Colonic mucosa (tissue), 4 donors: ENCODE data around the gene NR3C2. TPM values are rescaled to one million over a fixed set of nuclear protein-coding genes. Genes with fewer than 3 reads are reported as not detected.

Source experiments
- DNase-seq: peaks from one replicate; pipeline ENCODE4 v3.0.0-alpha.2; 2020
- H3K27ac ChIP-seq: fragments of 200-600 bp; one replicate; pipeline ENCODE4 v1.8.0; 2021
- H3K27me3 ChIP-seq: fragments of 200-600 bp; one replicate; pipeline ENCODE4 v1.8.0; 2021
- H3K36me3 ChIP-seq: fragments of 200-600 bp; one replicate; pipeline ENCODE4 v1.8.0; 2021
- H3K4me1 ChIP-seq: fragments of 200-600 bp; one replicate; pipeline ENCODE4 v1.8.0; 2021; ENCODE audit warnings: mild to moderate bottlenecking
- H3K4me3 ChIP-seq: fragments of 200-600 bp; one replicate; pipeline ENCODE4 v1.8.0; 2021
- H3K9ac ChIP-seq, 2 donors: one replicate each; pipeline ENCODE4 v1.7.0; 2013; ENCODE audit warnings: control low read depth in 2 of 2, low read depth in 2 of 2, low read length in 2 of 2
- H3K9me3 ChIP-seq: fragments of 200-600 bp; one replicate; pipeline ENCODE4 v1.8.0; 2021
- CTCF ChIP-seq: fragments of 200-600 bp; IDR thresholded peaks from one replicate; pipeline ENCODE4 v1.8.0; 2022; ENCODE audit warnings: antibody characterized with exemption, mild to moderate bottlenecking
- intact Hi-C: fragments of 100-400 bp; cut with DNase I; formaldehyde crosslinking; loops from one replicate; pipeline ENCODE4 v1.14.1; 2022
- total RNA-seq, 2 donors: library from RNA; stranded (reverse); fragmentation: NEBNext Ultra II Directional in 1 of 2; extraction: Animal tissue kit (Norgen Biotek cat#: 25700) in 1 of 2; gene quantifications; one replicate each; pipeline ENCODE4 v1.2.1, GENCODE V29; 2021
- donor health status: healthy.
- donor health status: DM: no; HTN: no; CAD: no.
- donor health status: DM: no; HTN: no; CAD: no.

NR3C2 gene
- total RNA-seq, 2 donors from 2014 or later, result 74.8 to 96.0 TPM

- DNase-seq, result no peak
Measured at GRCh38 chr4:148405161-148405893, 36.9 kb downstream of the NR3C2 start.

GRCh38 chr4:148398988-148399387, 43.2 kb downstream of the NR3C2 start:
- H3K9me3 ChIP-seq, result no peaks in the 10 kb centered on the region
- H3K9ac ChIP-seq, result no peak overlapping the region
- intact Hi-C loops, result no loop called here
- no peak overlapping the region for H3K4me3 ChIP-seq
- H3K27ac ChIP-seq, result no peak overlapping the region
- H3K4me1 ChIP-seq, result no peaks in the 10 kb centered on the region
- no peak for DNase-seq
- TF ChIP-seq CTCF, result no peak
- no peaks in the 10 kb centered on the region for H3K36me3 ChIP-seq
- H3K27me3 ChIP-seq, result no peaks in the 10 kb centered on the region

More at GRCh38 chr4:148405161-148405893, 36.9 kb downstream of the NR3C2 start:
- no peak for TF ChIP-seq CTCF
- no peaks in the 10 kb centered on the region for H3K27me3 ChIP-seq
- no peak overlapping the region for H3K27ac ChIP-seq
- intact Hi-C loops, result no loop called here
- no peak overlapping the region for H3K9ac ChIP-seq
- H3K9me3 ChIP-seq, result no peaks in the 10 kb centered on the region
- H3K4me3 ChIP-seq, result no peak overlapping the region
- no peaks in the 10 kb centered on the region for H3K4me1 ChIP-seq
- H3K36me3 ChIP-seq, result no peaks in the 10 kb centered on the region

GRCh38 chr4:148397771-148398170, 44.4 kb downstream of the NR3C2 start:
- Histone ChIP-seq H3K4me1 (no peaks in the 10 kb centered on the region), H3K9me3 (no peaks in the 10 kb centered on the region), H3K9ac (no peak overlapping the region), H3K4me3 (no peak overlapping the region), H3K27me3 (no peaks in the 10 kb centered on the region), H3K36me3 (no peaks in the 10 kb centered on the region), H3K27ac (peak overlapping the region; percentile 21)
- no peak for TF ChIP-seq CTCF
- intact Hi-C loops, result no loop called here
- no peak for DNase-seq

- no peaks in the 10 kb centered on the region for H3K27me3 ChIP-seq
- intact Hi-C loops, result no loop called here
Measured at GRCh38 chr4:148396986-148397673, 45.1 kb downstream of the NR3C2 start.

GRCh38 chr4:148395771-148396170, 46.4 kb downstream of the NR3C2 start:
- Histone ChIP-seq H3K36me3 (no peaks in the 10 kb centered on the region), H3K27ac (no peak overlapping the region), H3K4me3 (no peak overlapping the region), H3K27me3 (no peaks in the 10 kb centered on the region), H3K4me1 (no peaks in the 10 kb centered on the region), H3K9me3 (no peaks in the 10 kb centered on the region), H3K9ac (no peak overlapping the region)
- TF ChIP-seq CTCF, result no peak
- no peak for DNase-seq
- intact Hi-C loops, result no loop called here

More at GRCh38 chr4:148396986-148397673, 45.1 kb downstream of the NR3C2 start:
- no peaks in the 10 kb centered on the region for H3K4me1 ChIP-seq
- no peaks in the 10 kb centered on the region for H3K9me3 ChIP-seq
- no peak overlapping the region for H3K4me3 ChIP-seq
- no peak overlapping the region for H3K9ac ChIP-seq
- no peak for TF ChIP-seq CTCF
- peak; percentile 52 for DNase-seq
- H3K36me3 ChIP-seq, result no peaks in the 10 kb centered on the region
- H3K27ac ChIP-seq, result peak overlapping the region; percentile 21
